Measurements from ENCODE around the gene TH. TPM values are rescaled to one million over a fixed set of nuclear protein-coding genes. Genes with fewer than 3 reads are reported as not detected.

TH gene
- total and polyA plus RNA-seq, 2 donors (not counting 1 experiment from before 2014, with no cell fraction given) = not detected

DNA sequence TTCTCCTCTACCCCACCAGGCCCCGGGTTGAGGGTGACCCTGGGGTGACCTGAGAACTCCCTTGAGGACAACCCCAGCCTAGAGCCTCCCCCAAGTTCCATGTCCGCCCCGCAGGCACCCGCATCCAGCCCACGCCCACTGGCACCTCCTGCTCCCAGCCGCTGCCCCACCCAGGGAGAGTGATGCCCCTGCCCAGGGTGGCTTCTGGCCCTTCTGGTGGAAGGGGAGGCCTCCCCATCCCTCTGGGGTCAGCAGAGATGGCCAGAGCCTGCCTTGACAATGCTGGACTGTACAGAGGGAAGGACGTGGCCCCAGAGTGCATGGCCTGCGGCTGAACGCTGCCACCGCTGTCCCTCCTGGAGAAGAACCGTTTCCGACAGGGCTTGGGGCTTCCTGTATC is 1.1 kb upstream of the TH start:
- 86% methylated on average over 12 of the region's 12 CpGs for WGBS (ENCODE audit: insufficient coverage)
- DNase-seq = no peak
- no peak overlapping the region for H3K27ac Mint-ChIP-seq
- CTCF ChIA-PET = no interaction called here
- H3K9me3 Mint-ChIP-seq (ENCODE audit: insufficient read depth) = no peaks in the 10 kb centered on the region
- Histone ChIP-seq H4K20me1 (ENCODE audit: control insufficient read depth, insufficient read depth, low read length, poor library complexity, severe bottlenecking) (no peaks in the 10 kb centered on the region), H3K4me1 (ENCODE audit: control insufficient read depth in 2 of 2, insufficient read depth in 2 of 2, low read length in 2 of 2) (no peaks in the 10 kb centered on the region), H3K4me2 (replicated peaks; ENCODE audit: low read depth, low read length, poor library complexity, severe bottlenecking) (no peak overlapping the region), H3K9ac (ENCODE audit: low read length) (no peak overlapping the region), H3K9me3 (ENCODE audit: control extremely low read depth in 1 of 3, control insufficient read depth in 2 of 3, insufficient read depth in 1 of 3, low read length in 2 of 3) (peaks cover 0 to 3% (median 0%) of the 10 kb centered on the region in 3 donors), H2AFZ (ENCODE audit: insufficient read depth, low read depth, low read length, poor library complexity, severe bottlenecking) (no peak overlapping the region), H3K27me3 (replicated peaks in 1 of 4; ENCODE audit: control extremely low read depth in 1 of 4, control insufficient read depth in 3 of 4, insufficient read depth in 4 of 4, low read length in 3 of 4) (no peaks in the 10 kb centered on the region), H3K79me2 (ENCODE audit: control insufficient read depth, insufficient read depth, low read length) (no peaks in the 10 kb centered on the region), H3K4me3 (ENCODE audit: control extremely low read depth in 1 of 5, extremely low read depth in 1 of 5, insufficient read depth in 1 of 5, low read depth in 2 of 5, low read length in 4 of 5) (no peak overlapping the region), H3K36me3 (replicated peaks in 1 of 2; ENCODE audit: control extremely low read depth in 1 of 2, control insufficient read depth in 1 of 2, extremely low read depth in 1 of 2, insufficient read depth in 2 of 2, low read length in 1 of 2) (no peaks in the 10 kb centered on the region), H3K27ac (ENCODE audit: low read length in 2 of 2) (no peak overlapping the region)
- H3K4me1 Mint-ChIP-seq = no peaks in the 10 kb centered on the region
- H3K4me3 Mint-ChIP-seq = no peak overlapping the region
- ATAC-seq (ENCODE audit: low read depth) = no peak
- TF ChIP-seq, protein P1, sequence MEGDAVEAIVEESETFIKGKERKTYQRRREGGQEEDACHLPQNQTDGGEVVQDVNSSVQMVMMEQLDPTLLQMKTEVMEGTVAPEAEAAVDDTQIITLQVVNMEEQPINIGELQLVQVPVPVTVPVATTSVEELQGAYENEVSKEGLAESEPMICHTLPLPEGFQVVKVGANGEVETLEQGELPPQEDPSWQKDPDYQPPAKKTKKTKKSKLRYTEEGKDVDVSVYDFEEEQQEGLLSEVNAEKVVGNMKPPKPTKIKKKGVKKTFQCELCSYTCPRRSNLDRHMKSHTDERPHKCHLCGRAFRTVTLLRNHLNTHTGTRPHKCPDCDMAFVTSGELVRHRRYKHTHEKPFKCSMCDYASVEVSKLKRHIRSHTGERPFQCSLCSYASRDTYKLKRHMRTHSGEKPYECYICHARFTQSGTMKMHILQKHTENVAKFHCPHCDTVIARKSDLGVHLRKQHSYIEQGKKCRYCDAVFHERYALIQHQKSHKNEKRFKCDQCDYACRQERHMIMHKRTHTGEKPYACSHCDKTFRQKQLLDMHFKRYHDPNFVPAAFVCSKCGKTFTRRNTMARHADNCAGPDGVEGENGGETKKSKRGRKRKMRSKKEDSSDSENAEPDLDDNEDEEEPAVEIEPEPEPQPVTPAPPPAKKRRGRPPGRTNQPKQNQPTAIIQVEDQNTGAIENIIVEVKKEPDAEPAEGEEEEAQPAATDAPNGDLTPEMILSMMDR (IDR thresholded peaks at IDR 0.05) = no peak
- no peak for TF ChIP-seq EZH2 (IDR thresholded peaks at IDR 0.05; ENCODE audit: borderline replicate concordance, insufficient read depth, low read depth, low read length, poor library complexity, severe bottlenecking)
- POLR2A ChIA-PET = no interaction called here
- H3K27me3 Mint-ChIP-seq = no peaks in the 10 kb centered on the region
- intact Hi-C loops (cut with micrococcal nuclease) = no loop called here

DNA sequence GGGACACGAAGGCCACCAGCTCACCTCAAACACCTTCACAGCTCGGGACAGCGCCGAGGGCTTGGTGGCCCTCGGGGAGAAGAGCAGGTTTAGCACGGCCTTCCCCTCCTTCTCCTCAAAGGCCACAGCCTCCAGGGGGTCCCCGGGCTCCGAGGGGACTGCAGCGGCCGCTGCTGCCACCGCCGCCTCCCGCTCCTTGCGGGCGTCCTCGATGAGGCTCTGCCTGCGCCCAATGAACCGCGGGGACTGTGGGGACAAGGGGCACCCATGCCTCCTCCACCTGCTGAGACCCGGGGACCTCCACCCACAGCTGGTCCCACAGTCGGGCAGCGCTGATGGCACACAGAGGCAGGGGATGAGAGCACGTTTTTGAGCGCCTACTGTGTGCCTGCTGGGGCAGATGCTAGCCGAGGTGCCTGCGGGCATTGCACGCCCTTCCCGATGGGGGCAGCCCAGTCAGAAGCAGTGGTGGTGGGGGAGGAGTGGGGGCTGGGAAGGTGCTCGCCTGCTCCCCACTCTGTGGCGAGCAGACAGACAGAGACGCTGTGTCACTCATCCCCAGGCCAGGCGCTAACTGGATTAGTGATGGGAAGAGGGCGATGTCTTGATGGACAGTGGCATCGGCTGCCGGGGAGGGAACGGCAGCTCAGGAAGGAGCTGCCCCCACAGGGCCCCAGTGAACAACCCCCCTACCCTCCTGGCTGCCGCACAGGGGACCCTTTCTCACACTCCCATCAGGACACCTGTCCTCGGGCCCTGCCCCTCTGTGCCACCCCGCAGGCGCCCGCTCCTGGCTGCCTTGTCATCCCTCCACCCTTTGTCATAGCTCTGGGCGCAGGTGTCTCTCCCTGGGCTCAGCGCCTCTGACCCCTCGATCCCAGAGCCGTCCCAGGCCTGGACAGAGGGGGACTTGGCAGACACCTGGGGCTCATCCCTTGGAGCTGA is 1.7 kb downstream of the TH start:
- Mint-ChIP-seq H3K9me3 (ENCODE audit: insufficient read depth) (no peaks in the 10 kb centered on the region), H3K4me3 (no peak overlapping the region), H3K27me3 (no peaks in the 10 kb centered on the region), H3K4me1 (no peaks in the 10 kb centered on the region), H3K27ac (no peak overlapping the region)
- ChIA-PET CTCF (interaction anchor here (1.2 to 1.6 kb wide), 2 partner anchors 18 to 135 kb away, joined by 4 to 5 read pairs; no protein-coding TSS in a partner anchor), POLR2A (no interaction called here)
- ATAC-seq (ENCODE audit: low read depth) (no peak), DNase-seq (no peak)
- Histone ChIP-seq H3K4me3 (ENCODE audit: control extremely low read depth in 1 of 5, extremely low read depth in 1 of 5, insufficient read depth in 1 of 5, low read depth in 2 of 5, low read length in 4 of 5) (no peak overlapping the region), H3K4me1 (ENCODE audit: control insufficient read depth in 2 of 2, insufficient read depth in 2 of 2, low read length in 2 of 2) (peaks cover 0 to 3% of the 10 kb centered on the region in 2 donors), H2AFZ (ENCODE audit: insufficient read depth, low read depth, low read length, poor library complexity, severe bottlenecking) (no peak overlapping the region), H3K4me2 (replicated peaks; ENCODE audit: low read depth, low read length, poor library complexity, severe bottlenecking) (no peak overlapping the region), H3K27me3 (replicated peaks in 1 of 4; ENCODE audit: control extremely low read depth in 1 of 4, control insufficient read depth in 3 of 4, insufficient read depth in 4 of 4, low read length in 3 of 4) (peaks cover 0 to 10% (median 0%) of the 10 kb centered on the region in 4 experiments), H3K9me3 (ENCODE audit: control extremely low read depth in 1 of 3, control insufficient read depth in 2 of 3, insufficient read depth in 1 of 3, low read length in 2 of 3) (no peaks in the 10 kb centered on the region), H4K20me1 (ENCODE audit: control insufficient read depth, insufficient read depth, low read length, poor library complexity, severe bottlenecking) (no peaks in the 10 kb centered on the region), H3K27ac (ENCODE audit: low read length in 2 of 2) (no peak overlapping the region), H3K36me3 (replicated peaks in 1 of 2; ENCODE audit: control extremely low read depth in 1 of 2, control insufficient read depth in 1 of 2, extremely low read depth in 1 of 2, insufficient read depth in 2 of 2, low read length in 1 of 2) (no peaks in the 10 kb centered on the region), H3K9ac (ENCODE audit: low read length) (no peak overlapping the region), H3K79me2 (ENCODE audit: control insufficient read depth, insufficient read depth, low read length) (no peaks in the 10 kb centered on the region)
- TF ChIP-seq, protein P1 (IDR thresholded peaks at IDR 0.05) = no peak
- TF ChIP-seq EZH2 (IDR thresholded peaks at IDR 0.05; ENCODE audit: borderline replicate concordance, insufficient read depth, low read depth, low read length, poor library complexity, severe bottlenecking) = no peak
- intact Hi-C loops (cut with micrococcal nuclease) = no loop called here
- WGBS (ENCODE audit: insufficient coverage) = 84% methylated on average over 37 of the region's 45 CpGs
